Heart right ventricle (tissue), 16 donors: ENCODE data around the gene RIBC2. TPM values are rescaled to one million over a fixed set of nuclear protein-coding genes. Genes with fewer than 3 reads are reported as not detected.

Experiments used
- ATAC-seq, 8 donors: fragments of 200-7000 bp; cut with Tn5 transposase; one replicate each; pipeline ENCODE4 v1.9.1; 2020; ENCODE audit warnings: mild to moderate bottlenecking in 8 of 8, moderate library complexity in 8 of 8, moderate number of reproducible peaks in 1 of 8
- DNase-seq, 2 donors: peaks; one replicate each; pipeline ENCODE4 v3.0.0-alpha.2; 2020
- H3K27ac ChIP-seq, 10 donors: fragments of 200-600 bp; sonication (generic) in 2 of 10; one replicate each; pipeline versions ENCODE4 v1.5.0 to v1.8.0; 2020 to 2022; ENCODE audit warnings: mild to moderate bottlenecking in 3 of 10
- H3K27me3 ChIP-seq, 7 donors: fragments of 200-600 bp; one replicate each; pipeline ENCODE4 v1.8.0; 2021 to 2022; ENCODE audit warnings: mild to moderate bottlenecking in 2 of 7
- H3K36me3 ChIP-seq, 9 donors: fragments of 200-600 bp; sonication (generic) in 1 of 9; one replicate each; pipeline versions ENCODE4 v1.5.0 to v1.8.0; 2020 to 2022; ENCODE audit warnings: mild to moderate bottlenecking in 2 of 9
- H3K4me1 ChIP-seq, 9 donors: fragments of 200-600 bp; sonication (generic) in 1 of 9; one replicate each; pipeline versions ENCODE4 v1.5.0 to v1.8.0; 2020 to 2022; ENCODE audit warnings: mild to moderate bottlenecking in 4 of 9
- H3K4me3 ChIP-seq, 10 donors: fragments of 200-600 bp; sonication (generic) in 2 of 10; one replicate each; pipeline versions ENCODE4 v1.5.0 to v1.8.0; 2020 to 2022; ENCODE audit warnings: mild to moderate bottlenecking in 7 of 10, moderate library complexity in 2 of 10
- H3K9me3 ChIP-seq, 11 donors: fragments of 200-600 bp in 10 of 11; sonication (generic) in 2 of 11; one replicate each; pipeline versions ENCODE4 v1.5.0 to v1.8.0; 2013 to 2022; ENCODE audit warnings: mild to moderate bottlenecking in 2 of 11, control low read depth in 1 of 11, moderate library complexity in 1 of 11
- CTCF ChIP-seq, 9 donors: fragments of 200-600 bp; sonication (generic) in 2 of 9; IDR thresholded peaks; one replicate each; pipeline versions ENCODE4 v1.5.0 to v1.8.0; 2021 to 2022; ENCODE audit warnings: antibody characterized with exemption in 9 of 9, mild to moderate bottlenecking in 5 of 9, moderate library complexity in 1 of 9
- WGBS, 2 donors: extraction: QIAGEN DNeasy Blood & Tissue Kit; methylation state at CpG; one replicate each; pipeline ENCODE4 v1.1.7; 2013; ENCODE audit warnings: inconsistent platforms in 1 of 2; 5-methylcytosine and 5-hydroxymethylcytosine counted together
- intact Hi-C, 10 donors: fragments of 100-400 bp; cut with DNase I; formaldehyde crosslinking; loops; one replicate each; pipeline versions ENCODE4 v1.11.1 to v1.14.2; 2022
- polyA plus RNA-seq, 2 donors: library from polyadenylated mRNA; stranded (reverse); fragments of 200-250 nt; gene quantifications; one replicate each; pipeline ENCODE4 v1.2.3, GENCODE V29; 2013
- total RNA-seq, 10 donors: library from RNA; stranded (reverse); fragmentation: NEBNext Ultra II Directional in 3 of 10; extraction: Animal tissue kit (Norgen Biotek cat#: 25700) in 3 of 10; gene quantifications; one replicate each; pipeline versions ENCODE4 v1.2.1 to v1.2.4, GENCODE V29; 2021 to 2023
- donor health status: Arrhythmogenic right ventricular cardiomyopathy.
- donor health status: ischemic (EF 13 %, LVEDD 7.1; RV severe dilation, severe dysfunction).
- donor health status: healthy with polysubstance abuse.
- donor health status: DM: no; HTN: yes; CAD: no.
- donor health status: DM: no; HTN: no; CAD: no.
- donor health status: ischemic (EF 25% LVEDD 6.9; RV normal size, moderate dysfunction).
- donor health status: ischemic (EF 25% LVEDD 5.7; RV mildly dilated, moderate dysfunction).
- donor health status: healthy.
- donor health status: DM: yes; HTN: yes; CAD: no.
- donor health status: Ischemic cardiomyopathy.
- donor health status: ischemic (EF 35%, LVEDD 5.7; RV mildly dilated, moderate dysfunction).
- donor health status: nonischemic (EF 11% LVEDD 7.7; RV severe dilation, severe dysfunction).
- donor health status: DM: yes; HTN: yes; CAD: no.
- donor health status: PGD.
- donor health status: ischemic (EF 29% LVEDD 5.4; RV normal size, mild dysfunction).
- donor health status: nonischemic (EF 23%, LVEDD 6.1; RV moderate dilation, normal function).

RIBC2 gene
- total and polyA plus RNA-seq, 12 donors: 0.06 to 1.2 (median 0.20) TPM; not detected in 9

GRCh38 chr22:45376703-45377102 lies 36.8 kb upstream of the RIBC2 start:
- DNase-seq (peak in 1 of 2 donors; percentile 7), ATAC-seq (no peak)

DNA sequence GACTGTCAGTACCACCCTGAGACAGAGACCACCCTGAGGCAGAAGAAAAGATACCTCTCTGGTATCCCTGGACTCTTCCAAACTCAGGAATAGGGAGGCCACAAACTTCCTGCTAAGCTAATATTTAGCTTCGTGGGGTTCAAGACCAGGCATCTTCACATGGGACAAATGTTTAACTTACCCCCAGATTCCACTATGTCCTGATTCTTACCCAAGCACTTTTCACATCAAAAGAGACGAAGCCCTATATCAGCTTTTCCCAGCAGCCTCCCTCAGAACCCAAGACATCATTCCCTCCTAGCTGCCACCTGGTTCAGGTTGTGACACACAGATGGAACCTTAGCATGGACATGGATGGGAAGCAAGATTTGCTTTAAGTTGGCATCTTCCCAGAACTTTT lies 32.1 kb upstream of the RIBC2 start:
- no peaks in the 10 kb centered on the region for H3K36me3 ChIP-seq
- DNase-seq (no peak), ATAC-seq (no peak)
- H3K27me3 ChIP-seq: no peaks in the 10 kb centered on the region
- H3K27ac ChIP-seq: no peak overlapping the region
- peaks cover 0 to 10% (median 0%) of the 10 kb centered on the region in 9 donors for H3K4me1 ChIP-seq
- TF ChIP-seq CTCF (IDR thresholded peaks at IDR 0.05): no peak
- intact Hi-C loops: no loop called here
- WGBS, 2 donors: 88 to 89% methylated on average over 2 of the region's 2 CpGs
- no peaks in the 10 kb centered on the region for H3K9me3 ChIP-seq
- H3K4me3 ChIP-seq: no peak overlapping the region

More at GRCh38 chr22:45376703-45377102, 36.8 kb upstream of the RIBC2 start:
- H3K9me3 ChIP-seq: no peaks in the 10 kb centered on the region
- no peaks in the 10 kb centered on the region for H3K36me3 ChIP-seq
- peaks cover 0 to 10% (median 0%) of the 10 kb centered on the region in 9 donors for H3K4me1 ChIP-seq
- intact Hi-C loops: no loop called here
- no peak overlapping the region for H3K27ac ChIP-seq
- no peak for TF ChIP-seq CTCF (IDR thresholded peaks at IDR 0.05)
- 63 to 75% methylated on average over 1 of the region's 1 CpG for WGBS, 2 donors
- H3K27me3 ChIP-seq: no peaks in the 10 kb centered on the region
- H3K4me3 ChIP-seq: no peak overlapping the region

DNA sequence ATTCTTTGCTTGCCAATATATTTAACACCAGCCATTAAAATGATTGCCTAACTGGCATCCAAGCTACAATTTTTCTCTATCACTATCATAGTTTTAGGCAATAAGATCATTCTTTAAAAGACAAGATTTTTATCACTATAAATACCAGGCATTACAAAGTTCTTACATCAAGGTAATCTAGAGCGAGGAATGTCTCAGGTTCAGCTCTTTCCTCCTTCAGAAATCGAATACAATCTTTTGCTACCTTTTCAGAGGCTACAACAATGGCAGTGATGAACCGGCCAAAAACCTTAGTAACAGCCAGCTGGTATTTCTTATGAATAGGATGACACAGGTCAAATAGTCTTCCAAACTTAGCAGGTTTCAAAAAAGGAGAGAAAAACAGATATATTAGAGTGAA lies 23.9 kb upstream of the RIBC2 start:
- Histone ChIP-seq H3K27ac (no peak overlapping the region), H3K4me3 (no peak overlapping the region), H3K36me3 (no peaks in the 10 kb centered on the region), H3K9me3 (no peaks in the 10 kb centered on the region), H3K27me3 (peaks cover 0 to 7% (median 0%) of the 10 kb centered on the region in 7 donors), H3K4me1 (no peaks in the 10 kb centered on the region)
- DNase-seq: no peak
- intact Hi-C loops: no loop called here
- ATAC-seq: no peak
- WGBS, 2 donors: 86 to 89% methylated on average over 3 of the region's 3 CpGs
- no peak for TF ChIP-seq CTCF (IDR thresholded peaks at IDR 0.05)

DNA sequence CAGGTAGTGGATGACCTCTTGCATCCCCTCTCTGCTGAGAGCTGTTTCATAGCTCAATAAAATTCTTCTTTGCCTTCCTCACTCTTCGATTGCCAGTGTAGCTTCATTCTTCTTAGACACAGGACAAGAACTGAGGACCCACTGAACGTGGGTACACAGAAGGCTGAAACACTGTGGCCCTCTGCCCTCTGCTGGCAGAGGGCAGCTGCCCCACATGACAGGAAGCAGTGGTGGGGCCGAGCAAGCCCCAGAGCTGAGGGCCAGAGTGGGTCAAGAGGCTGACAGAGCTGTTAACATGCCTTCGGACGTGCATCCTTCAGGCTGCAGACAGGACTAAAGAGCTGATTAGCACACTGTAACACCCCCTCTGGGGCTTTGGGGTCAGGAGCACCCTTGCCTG lies 15.7 kb upstream of the RIBC2 start:
- H3K4me1 ChIP-seq: no peaks in the 10 kb centered on the region
- peak in 5 of 9 donors; percentile 7 to 37 (median 12) for TF ChIP-seq CTCF (IDR thresholded peaks at IDR 0.05)
- ATAC-seq: no peak
- no peak overlapping the region for H3K4me3 ChIP-seq
- no peaks in the 10 kb centered on the region for H3K36me3 ChIP-seq
- no peak overlapping the region for H3K27ac ChIP-seq
- no peaks in the 10 kb centered on the region for H3K9me3 ChIP-seq
- H3K27me3 ChIP-seq: peaks cover 0 to 13% (median 0%) of the 10 kb centered on the region in 7 donors
- WGBS, 2 donors: 84% methylated on average over 5 of the region's 5 CpGs
- DNase-seq: no peak
- intact Hi-C loops: no loop called here
